NCI-H2081 (cell line): ENCODE results near the gene TBX2.

Source experiments
- DNase-seq, 2 experiments: peaks; one replicate each; lab custom pipeline; 2025; lab: John Stamatoyannopoulos, UW

TBX2 gene

GRCh38 chr17:61453566-61454380, 54.1 kb downstream of the TBX2 start:
- DNase-seq, result no peak

GRCh38 chr17:61454381-61455323, 55.0 kb downstream of the TBX2 start:
- no peak for DNase-seq

- DNase-seq, result no peak
Measured at GRCh38 chr17:61455324-61456060, 55.8 kb downstream of the TBX2 start.

- DNase-seq, result no peak
Measured at GRCh38 chr17:61456061-61456681, 56.5 kb downstream of the TBX2 start.

GRCh38 chr17:61456688-61457225, 57.1 kb downstream of the TBX2 start:
- no peak for DNase-seq

GRCh38 chr17:61457226-61457983, 57.8 kb downstream of the TBX2 start:
- DNase-seq, result no peak

GRCh38 chr17:61458000-61458399, 58.4 kb downstream of the TBX2 start:
- no peak for DNase-seq

GRCh38 chr17:61458421-61459141, 58.9 kb downstream of the TBX2 start:
- DNase-seq, result no peak
